GM23338 (cell line): ENCODE data around the gene CPLANE1. TPM values are rescaled to one million over a fixed set of nuclear protein-coding genes. Genes with fewer than 3 reads are reported as not detected.

Source experiments
- ATAC-seq: fragments of 200-7000 bp; cut with Tn5 transposase; 3 replicates; pipeline ENCODE4 v1.9.1; 2020
- DNase-seq: peaks from one replicate; pipeline ENCODE4 v3.0.0-alpha.2; 2015; ENCODE audit warnings: low spot score
- H2AFZ ChIP-seq: fragments of 200-600 bp; sonication (generic); 2 replicates; pipeline ENCODE4 v1.8.0; 2016; ENCODE audit warnings: antibody characterized with exemption, mild to moderate bottlenecking, moderate library complexity
- H3F3A ChIP-seq: fragments of 200-600 bp; sonication (generic); replicated peaks from 2 replicates; pipeline ENCODE4 v1.8.0; 2017; ENCODE audit warnings: antibody characterized with exemption, mixed run types, low read depth
- H3K27ac ChIP-seq: fragments of 200-600 bp; sonication (generic); 2 replicates; pipeline ENCODE4 v1.6.1; 2016; ENCODE audit warnings: low read depth
- H3K27me3 ChIP-seq: fragments of 200-600 bp; sonication (generic); 2 replicates; pipeline ENCODE4 v1.8.0; 2016; ENCODE audit warnings: mild to moderate bottlenecking, mixed run types, moderate library complexity; ENCODE audit not compliant: insufficient read depth
- H3K36me3 ChIP-seq: fragments of 200-600 bp; sonication (generic); 2 replicates; pipeline ENCODE4 v1.8.0; 2016; ENCODE audit warnings: mild to moderate bottlenecking; ENCODE audit not compliant: insufficient read depth
- H3K4me1 ChIP-seq: fragments of 200-600 bp; sonication (generic); 2 replicates; pipeline ENCODE4 v1.8.0; 2016; ENCODE audit warnings: mild to moderate bottlenecking, moderate library complexity; ENCODE audit not compliant: insufficient read depth
- H3K4me2 ChIP-seq: fragments of 200-600 bp; sonication (generic); 2 replicates; pipeline ENCODE4 v1.7.1; 2017; ENCODE audit warnings: mixed run types
- H3K4me3 ChIP-seq: fragments of 200-600 bp; sonication (generic); 2 replicates; pipeline ENCODE4 v1.6.1; 2016; ENCODE audit warnings: mixed run types
- H3K79me2 ChIP-seq: fragments of 200-600 bp; sonication (generic); replicated peaks from 2 replicates; pipeline ENCODE4 v1.8.0; 2017; ENCODE audit warnings: mild to moderate bottlenecking; ENCODE audit not compliant: insufficient read depth
- H3K9me2 ChIP-seq: fragments of 200-600 bp; sonication (generic); 2 replicates; pipeline ENCODE4 v1.8.0; 2017; ENCODE audit not compliant: insufficient read depth
- H4K20me1 ChIP-seq: fragments of 200-600 bp; sonication (generic); replicated peaks from 2 replicates; pipeline ENCODE4 v1.8.0; 2017; ENCODE audit warnings: mild to moderate bottlenecking; ENCODE audit not compliant: insufficient read depth
- H3K27ac Mint-ChIP-seq: 2 replicates; pipeline ENCODE4 v1.8.0; 2020; ENCODE audit warnings: inconsistent platforms, mild to moderate bottlenecking, moderate library complexity, mixed read lengths
- H3K27me3 Mint-ChIP-seq: 3 replicates; pipeline ENCODE4 v1.8.0; 2022; ENCODE audit warnings: low read depth, mild to moderate bottlenecking, moderate library complexity, mixed read lengths, inconsistent platforms; ENCODE audit not compliant: insufficient read depth, poor library complexity
- H3K36me3 Mint-ChIP-seq: 3 replicates; pipeline ENCODE4 v1.8.0; 2021; ENCODE audit warnings: low read depth, mild to moderate bottlenecking, inconsistent platforms, moderate library complexity, mixed read lengths
- H3K4me1 Mint-ChIP-seq: 3 replicates; pipeline ENCODE4 v1.8.0; 2020; ENCODE audit warnings: mild to moderate bottlenecking, inconsistent platforms, mixed read lengths
- H3K4me3 Mint-ChIP-seq: 3 replicates; pipeline ENCODE4 v1.8.0; 2021; ENCODE audit warnings: moderate library complexity, mild to moderate bottlenecking, inconsistent platforms, mixed read lengths
- H3K9me3 Mint-ChIP-seq: 3 replicates; pipeline ENCODE4 v1.8.0; 2020; ENCODE audit warnings: moderate library complexity, mild to moderate bottlenecking, inconsistent platforms, mixed read lengths
- CREB1 ChIP-seq: fragments of 250-450 bp; sonication (Bioruptor Pico); IDR thresholded peaks from 2 replicates; pipeline ENCODE4 v1.5.0; 2020; ENCODE audit warnings: low read depth, mild to moderate bottlenecking, moderate library complexity
- CTCF ChIP-seq, 2 experiments: fragments of 200-600 bp in 1 of 2; sonication (generic) in 1 of 2; conservative IDR thresholded peaks; 2 replicates each; pipeline versions ENCODE4 v1.5.1 to v1.6.1; 2016 to 2017; ENCODE audit warnings: antibody characterized with exemption in 2 of 2, low read depth in 2 of 2, mild to moderate bottlenecking in 2 of 2, moderate library complexity in 1 of 2
- ETS1 ChIP-seq: IDR thresholded peaks from 2 replicates; pipeline ENCODE4 v1.6.1; 2016; ENCODE audit warnings: antibody characterized with exemption
- EZH2phosphoT487 ChIP-seq: fragments of 200-600 bp; sonication (generic); IDR thresholded peaks from one replicate; pipeline ENCODE4 v1.8.1; 2018; ENCODE audit warnings: antibody characterized with exemption; ENCODE audit not compliant: unreplicated experiment
- NANOG ChIP-seq: IDR thresholded peaks from 2 replicates; pipeline ENCODE4 v1.6.1; 2016; ENCODE audit warnings: antibody characterized with exemption, borderline replicate concordance
- POLR2AphosphoS5 ChIP-seq: IDR thresholded peaks from 2 replicates; pipeline ENCODE4 v1.6.1; 2016; ENCODE audit warnings: antibody characterized with exemption, low read depth
- REST ChIP-seq: IDR thresholded peaks from one replicate; pipeline ENCODE4 v1.6.1; 2018; ENCODE audit warnings: antibody characterized with exemption; ENCODE audit not compliant: unreplicated experiment
- STAT1 ChIP-seq: IDR thresholded peaks from one replicate; pipeline ENCODE4 v1.6.1; 2016; ENCODE audit warnings: antibody characterized with exemption; ENCODE audit not compliant: unreplicated experiment
- ZNF114 ChIP-seq: fragments of 250-450 bp; sonication (Bioruptor Pico); IDR thresholded peaks from 2 replicates; pipeline ENCODE4 v1.5.0; 2020; ENCODE audit warnings: mild to moderate bottlenecking, moderate library complexity
- ZNF331 ChIP-seq: fragments of 250-450 bp; sonication (Bioruptor Pico); IDR thresholded peaks from 2 replicates; pipeline ENCODE4 v1.5.0; 2020; ENCODE audit warnings: low read depth, mild to moderate bottlenecking, moderate library complexity
- polyA plus RNA-seq: library from polyadenylated mRNA; unstranded; fragments of >200 nt; fragmentation: Nextera tagmentation; extraction: Ambion mirVana; gene quantifications from 2 replicates; pipeline ENCODE4 v1.2.1, GENCODE V29; 2016
- total RNA-seq: library from RNA; depleted of rRNA; stranded (reverse); fragments of >200 nt; shearing (Covaris generic); gene quantifications from 2 replicates; pipeline ENCODE4 v1.2.3, GENCODE V29; 2014

CPLANE1 gene
- total and polyA plus RNA-seq, 2 experiments from 2014 or later = 5.1 to 8.3 TPM

GRCh38 chr5:37172957-37173356 lies 76.2 kb downstream of the CPLANE1 start (continued):
- TF ChIP-seq CTCF (conservative IDR thresholded peaks at IDR 0.05; ENCODE audit: low read depth in 2 of 2) (no peak), ZNF331 (no peak), EZH2phosphoT487 (no peak), CREB1 (CRISPR knock-in tag) (no peak), ETS1 (no peak), NANOG (no peak), ZNF114 (CRISPR knock-in tag) (no peak), REST (no peak), STAT1 (no peak), POLR2AphosphoS5 (no peak)

- DNase-seq = no peak
- Histone ChIP-seq H3K27me3 (no peaks in the 10 kb centered on the region), H3K27ac (no peak overlapping the region), H3F3A (no peaks in the 10 kb centered on the region), H3K9me2 (no peaks in the 10 kb centered on the region), H2AFZ (no peak overlapping the region), H3K79me2 (no peaks in the 10 kb centered on the region), H3K4me2 (no peak overlapping the region), H3K4me3 (no peak overlapping the region), H3K4me1 (no peaks in the 10 kb centered on the region), H3K36me3 (peaks cover 4% of the 10 kb centered on the region), H4K20me1 (no peaks in the 10 kb centered on the region)
- H3K36me3 Mint-ChIP-seq = peaks cover 7% of the 10 kb centered on the region; the same call in 2 of the 3 replicates
- no peak overlapping the region for H3K4me3 Mint-ChIP-seq
- no peak for ATAC-seq
- H3K27me3 Mint-ChIP-seq = peaks cover 3% of the 10 kb centered on the region
- no peak for TF ChIP-seq ZNF114 (CRISPR knock-in tag)
- no peaks in the 10 kb centered on the region for H3K9me3 Mint-ChIP-seq
- no peaks in the 10 kb centered on the region for H3K4me1 Mint-ChIP-seq
- H3K27ac Mint-ChIP-seq = no peak overlapping the region
These were observed 78.3 kb downstream of the CPLANE1 start for GRCh38 chr5:37170856-37171255.
